HG03103 (cell line): ENCODE measurements around the gene TACR1.

Source experiments
- ATAC-seq: cut with Tn5 transposase; IDR thresholded peaks from one replicate; pipeline ENCODE4 v1.9.1; 2021; ENCODE audit warnings: low read depth; ENCODE audit not compliant: unreplicated experiment

The TACR1 gene

GRCh38 chr2:75025633-75026380, 173.5 kb downstream of the TACR1 start:
- ATAC-seq = no peak

DNA sequence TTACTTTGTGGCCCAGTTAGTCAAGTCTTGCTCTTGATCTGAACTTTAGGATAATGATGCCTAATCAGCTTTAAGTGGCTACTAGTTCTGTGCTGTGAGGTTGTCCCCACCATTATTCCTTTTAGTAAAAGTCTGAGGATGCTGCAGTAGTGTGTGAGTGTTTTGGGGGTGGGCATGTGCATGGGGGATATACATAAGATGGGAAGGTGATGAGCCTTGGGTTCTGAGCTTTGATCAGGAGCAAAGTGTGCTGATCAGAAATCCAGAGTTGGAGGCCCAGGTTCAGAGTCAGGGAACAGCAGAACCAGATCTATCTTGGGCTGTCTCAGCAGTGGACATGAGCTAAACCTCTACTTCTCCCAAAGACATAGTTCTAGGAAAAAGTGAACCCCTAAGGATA, 174.1 kb downstream of the TACR1 start:
- no peak for ATAC-seq

DNA sequence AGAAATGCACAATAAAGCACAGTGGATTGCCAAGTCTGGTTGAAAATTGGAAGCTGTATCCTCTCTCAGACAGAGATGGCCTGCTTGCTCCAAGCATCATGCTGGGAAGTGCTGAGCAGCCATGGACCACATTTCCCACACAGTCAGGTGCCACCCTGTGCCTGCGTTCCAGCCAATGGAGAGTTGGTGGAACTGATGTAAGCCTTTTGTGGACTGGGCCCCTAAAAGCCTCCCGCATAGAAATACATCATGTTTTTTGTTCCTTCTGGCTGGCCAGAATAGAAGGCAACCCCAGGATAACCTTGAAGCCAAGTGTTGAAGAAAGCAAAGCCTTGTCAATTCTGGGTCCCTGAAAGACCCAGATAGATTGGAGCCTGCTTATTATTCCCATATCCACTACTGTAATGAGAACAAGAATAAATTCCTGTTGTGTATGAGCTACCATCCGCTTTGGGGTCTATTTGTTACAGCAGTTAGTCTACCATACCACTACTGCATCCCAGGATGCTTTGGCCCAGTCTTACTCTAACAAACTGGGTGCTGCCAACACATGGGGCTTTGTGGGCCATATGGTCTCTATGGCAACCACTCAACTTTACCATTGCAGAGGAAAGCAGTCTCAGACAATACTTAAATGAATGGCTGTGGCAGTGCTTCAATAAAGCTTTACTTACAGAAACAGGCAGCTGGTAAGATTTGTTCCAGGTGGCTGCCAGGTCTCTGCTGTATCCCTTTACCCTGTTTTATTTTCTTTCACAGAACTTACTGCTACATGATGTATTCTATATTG, 175.5 kb downstream of the TACR1 start:
- ATAC-seq = no peak

GRCh38 chr2:75022516-75022915, 176.8 kb downstream of the TACR1 start:
- ATAC-seq = no peak

DNA sequence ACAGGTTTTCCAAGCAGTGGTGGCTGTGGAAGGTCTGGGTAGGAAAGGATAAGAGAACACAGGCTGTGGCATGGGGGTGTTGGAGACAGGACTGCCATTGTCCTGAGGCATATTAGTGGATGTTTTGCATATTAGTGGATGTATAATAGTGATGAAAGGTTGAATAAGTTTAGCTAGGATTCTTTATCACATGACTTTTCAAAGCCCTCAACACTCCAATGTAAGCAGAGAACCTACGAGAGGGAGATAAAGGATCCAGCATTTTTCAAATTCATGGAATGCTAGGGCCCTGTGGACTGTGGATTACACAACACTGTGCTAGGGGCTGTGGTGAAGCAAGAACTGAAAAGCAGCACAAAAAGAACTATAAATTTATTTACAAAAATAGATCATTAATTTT, 177.6 kb downstream of the TACR1 start:
- ATAC-seq = no peak

GRCh38 chr2:75020476-75020875, 178.8 kb downstream of the TACR1 start:
- no peak for ATAC-seq

DNA sequence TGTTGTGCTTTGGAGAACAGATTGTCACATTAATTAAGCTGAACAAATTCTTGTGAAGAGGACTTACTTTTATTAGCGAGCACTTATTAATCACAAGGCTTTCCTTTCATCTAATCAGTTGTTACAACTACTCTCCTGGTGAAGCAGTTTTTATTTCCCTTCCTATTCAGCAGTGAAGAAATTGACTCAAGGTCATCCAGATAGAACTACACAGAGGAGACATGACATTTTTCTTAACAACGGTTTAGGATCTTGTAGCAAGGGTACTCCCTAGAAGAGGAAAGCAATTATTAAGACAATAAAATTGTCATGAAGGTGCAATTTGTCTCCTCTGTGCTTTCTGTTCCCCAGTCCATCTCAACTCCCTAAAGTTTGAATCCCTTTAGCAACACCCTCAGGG, 179.5 kb downstream of the TACR1 start:
- ATAC-seq = no peak

DNA sequence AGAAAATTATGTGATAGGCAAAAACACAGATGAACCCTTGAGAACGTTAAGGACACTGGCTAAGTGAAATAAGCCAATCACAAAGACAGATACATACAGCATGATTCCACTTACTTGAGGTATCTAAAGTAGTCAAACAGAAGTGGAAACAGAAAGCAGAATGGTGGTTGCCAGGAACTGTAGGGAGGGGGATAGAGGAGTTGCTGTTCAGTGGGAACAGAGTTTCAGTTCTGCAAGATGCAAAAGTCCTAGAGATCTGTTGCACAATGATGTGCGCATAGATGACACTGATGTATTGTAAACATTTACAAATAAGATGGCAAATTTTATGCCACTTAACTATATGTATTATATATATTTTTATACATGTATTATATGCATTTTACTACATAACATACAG, 181.2 kb downstream of the TACR1 start:
- ATAC-seq = no peak

DNA sequence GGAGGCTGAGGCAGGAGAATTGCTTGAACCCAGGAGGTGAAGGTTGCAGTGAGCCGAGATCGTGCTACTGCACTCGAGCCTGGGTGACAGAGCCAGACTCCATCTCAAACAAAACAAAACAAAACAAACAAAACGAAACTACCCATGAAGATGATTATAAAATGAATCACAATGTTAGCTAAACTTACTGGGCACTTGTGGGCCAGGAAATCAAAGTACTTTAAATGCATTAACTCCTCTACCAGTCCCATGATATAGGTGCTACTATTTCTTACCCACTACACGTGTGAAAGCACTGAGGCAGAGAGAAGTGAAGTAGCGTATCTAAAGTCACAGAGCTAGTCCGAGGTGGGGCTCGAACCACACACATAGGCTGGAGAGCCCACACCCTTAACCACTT, 187.2 kb downstream of the TACR1 start:
- ATAC-seq = no peak

GRCh38 chr2:75010571-75010970, 188.7 kb downstream of the TACR1 start:
- no peak for ATAC-seq

- ATAC-seq = no peak
These were observed 191.5 kb downstream of the TACR1 start for GRCh38 chr2:75007819-75008218.

GRCh38 chr2:75007061-75007460, 192.3 kb downstream of the TACR1 start:
- ATAC-seq = no peak

DNA sequence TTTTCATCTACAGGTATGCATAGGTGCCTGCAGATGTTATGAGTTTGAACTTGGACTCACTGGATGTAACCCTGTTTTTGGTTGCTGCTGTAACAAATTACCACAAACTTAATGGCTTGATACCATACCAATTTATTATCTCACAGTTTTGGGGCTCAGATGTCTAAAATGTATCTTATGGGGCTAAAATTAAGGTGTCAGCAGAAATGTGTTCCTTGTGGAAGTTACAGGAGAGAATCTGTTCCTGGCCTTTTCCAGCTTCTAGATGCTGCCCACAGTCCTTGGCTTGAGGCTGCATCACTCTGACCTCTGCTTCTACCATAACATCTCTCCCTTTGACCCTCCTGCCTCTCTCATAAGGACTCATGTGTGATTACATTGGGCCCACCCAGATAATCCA, 193.3 kb downstream of the TACR1 start:
- no peak for ATAC-seq

- ATAC-seq = no peak
These were observed 195.5 kb downstream of the TACR1 start for GRCh38 chr2:75003773-75004172.

DNA sequence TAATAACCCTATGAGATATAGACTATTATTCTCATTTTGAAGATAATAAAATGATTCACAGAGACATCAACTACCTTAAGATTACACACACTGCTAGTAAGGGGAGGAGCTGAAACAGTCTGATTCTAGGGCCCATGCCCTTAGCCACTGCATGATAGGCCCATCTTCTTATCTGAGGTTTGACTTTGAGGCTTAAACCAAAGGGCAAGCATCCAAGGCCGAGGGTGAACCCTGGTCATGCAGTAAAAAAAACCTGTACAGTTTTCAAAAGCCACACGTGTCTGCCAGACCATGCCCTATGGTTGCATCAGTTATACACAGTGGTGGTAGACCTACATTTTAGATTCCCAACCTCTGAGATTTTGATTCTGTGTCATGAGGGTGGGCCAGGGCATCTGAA, 196.0 kb downstream of the TACR1 start:
- no peak for ATAC-seq

DNA sequence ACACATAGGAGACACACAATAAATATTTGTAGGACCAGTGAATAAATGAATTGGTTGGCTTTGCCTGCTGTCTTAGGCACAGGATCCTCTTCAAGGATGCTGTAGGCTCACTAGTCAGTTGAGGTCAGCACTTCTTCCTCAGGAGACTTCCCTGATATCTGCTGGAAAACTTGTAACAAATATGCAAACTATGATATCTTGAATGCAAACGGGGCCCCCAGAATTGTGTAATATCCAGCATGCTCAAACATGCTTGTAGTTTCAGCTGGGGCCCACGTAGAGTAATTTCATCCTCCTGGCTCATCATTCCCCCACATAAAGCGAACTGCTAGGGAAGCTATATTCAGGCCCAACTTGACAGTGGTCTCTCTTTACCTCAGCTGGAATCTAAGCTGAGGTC, 197.3 kb downstream of the TACR1 start:
- no peak for ATAC-seq

DNA sequence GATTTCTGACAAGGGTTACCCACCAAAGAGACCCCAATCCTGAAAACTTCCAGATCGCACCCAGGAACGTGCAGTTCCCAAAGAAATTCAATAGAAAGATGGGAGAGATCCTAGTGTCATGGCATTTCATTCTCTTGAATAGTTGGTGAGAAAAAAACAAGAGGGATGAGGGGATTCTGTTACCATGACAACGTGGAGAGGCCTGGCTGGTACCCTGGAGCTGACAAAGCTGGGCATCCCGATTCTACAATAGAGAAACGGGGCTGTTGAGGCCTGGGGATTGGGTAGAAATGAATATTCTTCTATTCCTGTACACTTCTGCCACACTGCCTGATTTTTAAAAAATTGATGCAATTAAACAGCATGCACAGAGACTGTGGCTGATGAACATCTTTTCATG, 199.9 kb downstream of the TACR1 start:
- ATAC-seq = no peak
